Trophoblast cell (in vitro differentiated cells and primary cell): Measurements from ENCODE around the gene CHTF18.

Source experiments
- DNase-seq, 2 donors: peaks; one replicate each; pipeline ENCODE4 v3.0.0-alpha.2; 2016
- H2AFZ ChIP-seq: 2 replicates; pipeline ENCODE4 v1.6.1; 2013; ENCODE audit warnings: low read length, moderate library complexity, mild to moderate bottlenecking; ENCODE audit not compliant: insufficient read depth, poor library complexity
- H2AK5ac ChIP-seq: 2 replicates; pipeline ENCODE4 v1.6.1; 2013; ENCODE audit warnings: mild to moderate bottlenecking, low read length
- H2BK120ac ChIP-seq: 2 replicates; pipeline ENCODE4 v1.6.1; 2013; ENCODE audit warnings: low read length, mild to moderate bottlenecking, moderate library complexity; ENCODE audit not compliant: insufficient read depth, poor library complexity
- H2BK12ac ChIP-seq: 2 replicates; pipeline ENCODE4 v1.6.1; 2013; ENCODE audit warnings: mild to moderate bottlenecking, low read length, moderate library complexity
- H2BK5ac ChIP-seq: 2 replicates; pipeline ENCODE4 v1.6.1; 2013; ENCODE audit warnings: low read length, low read depth, moderate library complexity, mild to moderate bottlenecking; ENCODE audit not compliant: poor library complexity
- H3K14ac ChIP-seq: 2 replicates; pipeline ENCODE4 v1.6.1; 2013; ENCODE audit warnings: mild to moderate bottlenecking, low read length
- H3K18ac ChIP-seq: 2 replicates; pipeline ENCODE4 v1.6.1; 2013; ENCODE audit warnings: mild to moderate bottlenecking, low read length
- H3K23ac ChIP-seq: 2 replicates; pipeline ENCODE4 v1.6.1; 2013; ENCODE audit warnings: low read length
- H3K27ac ChIP-seq: 2 replicates; pipeline ENCODE4 v1.5.1; 2013; ENCODE audit warnings: low read depth, mild to moderate bottlenecking, inconsistent platforms, low read length, moderate library complexity
- H3K27me3 ChIP-seq: 2 replicates; pipeline ENCODE4 v1.6.1; 2013; ENCODE audit warnings: inconsistent platforms, mild to moderate bottlenecking, low read length, moderate library complexity; ENCODE audit not compliant: insufficient read depth
- H3K36me3 ChIP-seq, 2 experiments: 1 replicate in 1 of 2; 2 replicates in 1 of 2; pipeline ENCODE4 v1.6.1; 2013; ENCODE audit warnings: low read length in 2 of 2, mild to moderate bottlenecking in 2 of 2, moderate library complexity in 1 of 2; ENCODE audit not compliant: insufficient read depth in 2 of 2, control insufficient read depth in 1 of 2
- H3K4ac ChIP-seq: 2 replicates; pipeline ENCODE4 v1.6.1; 2013; ENCODE audit warnings: low read depth, mild to moderate bottlenecking, low read length, moderate library complexity
- H3K4me1 ChIP-seq, 2 experiments: 1 replicate in 1 of 2; 2 replicates in 1 of 2; pipeline ENCODE4 v1.6.1; 2013; ENCODE audit warnings: low read length in 2 of 2, mild to moderate bottlenecking in 2 of 2, moderate library complexity in 1 of 2; ENCODE audit not compliant: insufficient read depth in 2 of 2, control insufficient read depth in 1 of 2
- H3K4me2 ChIP-seq: 2 replicates; pipeline ENCODE4 v1.6.1; 2013; ENCODE audit warnings: inconsistent platforms, mild to moderate bottlenecking, low read length, moderate library complexity
- H3K4me3 ChIP-seq: 2 replicates; pipeline ENCODE4 v1.5.1; 2013; ENCODE audit warnings: mild to moderate bottlenecking, low read depth, low read length, inconsistent platforms
- H3K79me1 ChIP-seq: one replicate; pipeline ENCODE4 v1.6.1; 2013; ENCODE audit warnings: low read length
- H3K79me2 ChIP-seq: 2 replicates; pipeline ENCODE4 v1.6.1; 2013; ENCODE audit warnings: low read length, mild to moderate bottlenecking; ENCODE audit not compliant: control insufficient read depth, insufficient read depth, poor library complexity
- H3K9ac ChIP-seq: 2 replicates; pipeline ENCODE4 v1.6.1; 2013; ENCODE audit warnings: mild to moderate bottlenecking, low read length
- H3K9me3 ChIP-seq: 2 replicates; pipeline ENCODE4 v1.6.1; 2013; ENCODE audit warnings: low read depth, mild to moderate bottlenecking, control low read depth, inconsistent platforms, low read length; ENCODE audit not compliant: insufficient read depth
- H4K12ac ChIP-seq: 2 replicates; pipeline ENCODE4 v1.6.1; 2013; ENCODE audit warnings: low read depth, mild to moderate bottlenecking, low read length, moderate library complexity
- H4K8ac ChIP-seq: 2 replicates; pipeline ENCODE4 v1.6.1; 2013; ENCODE audit warnings: low read depth, mild to moderate bottlenecking, low read length, moderate library complexity
- H4K91ac ChIP-seq: one replicate; pipeline ENCODE4 v1.6.1; 2013; ENCODE audit warnings: low read depth, mild to moderate bottlenecking, low read length, moderate library complexity
- WGBS: extraction: QIAGEN DNeasy Blood & Tissue Kit; methylation state at CpG from one replicate; pipeline ENCODE4 v1.1.7; 2013; ENCODE audit warnings: missing lambda C conversion rate; ENCODE audit not compliant: insufficient read length, insufficient coverage; ENCODE audit errors: extremely low coverage; 5-methylcytosine and 5-hydroxymethylcytosine counted together

Gene CHTF18

DNA sequence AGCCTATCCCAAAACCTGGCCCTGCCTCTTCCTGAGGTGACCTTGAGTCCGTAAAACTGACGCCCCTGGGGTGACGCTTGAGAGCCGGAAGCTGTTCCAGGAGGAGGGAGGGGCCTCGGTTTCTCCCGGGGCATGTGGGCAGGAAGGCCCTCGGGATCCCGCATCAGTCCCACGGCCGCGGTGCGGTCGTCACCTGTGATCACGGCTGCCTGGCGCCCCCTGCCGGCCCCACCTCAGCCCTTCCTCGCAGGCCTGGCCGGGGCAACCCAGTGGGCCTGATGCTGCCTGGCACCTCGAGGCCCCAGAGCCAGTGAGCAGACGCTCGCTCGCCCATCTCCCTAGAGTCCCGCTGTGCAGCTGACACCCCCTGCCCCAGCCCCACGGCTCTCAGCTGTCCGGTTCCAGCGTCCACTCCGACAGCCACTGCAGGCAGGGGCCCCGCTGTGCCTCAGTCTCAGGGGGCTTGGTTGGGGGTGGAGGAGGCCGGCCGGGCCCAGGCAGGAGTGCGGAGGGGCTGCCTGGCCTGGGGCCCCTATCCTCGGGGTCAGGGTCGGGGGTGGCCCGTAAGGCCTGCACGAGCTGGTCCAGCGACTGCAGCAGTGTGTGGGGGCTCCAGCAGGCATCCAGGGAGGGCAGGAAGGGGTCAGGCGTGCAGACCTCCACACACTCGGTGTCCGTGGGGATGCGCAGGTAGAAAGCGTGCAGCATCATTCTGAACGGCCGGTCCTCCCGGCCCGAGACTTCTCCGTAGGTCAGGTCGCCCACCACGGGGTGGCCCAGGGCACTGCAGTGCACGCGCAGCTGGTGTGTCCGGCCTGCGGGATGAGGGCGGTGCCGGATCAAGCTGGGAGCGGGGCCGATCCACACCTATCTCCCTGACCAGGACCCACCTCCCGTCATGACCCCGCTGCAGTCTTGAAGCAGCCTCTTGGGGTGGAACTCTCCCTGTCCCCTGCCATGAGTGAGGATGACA, 2.6 kb upstream of the CHTF18 start:
- no peak overlapping the region for H2BK12ac ChIP-seq
- peaks cover 5% of the 10 kb centered on the region for H3K79me1 ChIP-seq
- no peak overlapping the region for H2AFZ ChIP-seq
- H3K27ac ChIP-seq, result no peak overlapping the region
- no peak overlapping the region for H3K14ac ChIP-seq
- H2BK5ac ChIP-seq, result no peak overlapping the region
- no peak overlapping the region for H4K91ac ChIP-seq
- H3K4me2 ChIP-seq, result no peak overlapping the region
- no peak overlapping the region for H3K4ac ChIP-seq
- H3K18ac ChIP-seq, result no peak overlapping the region
- H3K4me1 ChIP-seq, result peaks cover 6 to 16% of the 10 kb centered on the region in 2 experiments
- H2BK120ac ChIP-seq, result no peak overlapping the region
- no peaks in the 10 kb centered on the region for H3K27me3 ChIP-seq
- H3K23ac ChIP-seq, result no peak overlapping the region
- H4K12ac ChIP-seq, result no peak overlapping the region
- WGBS, result no CpG with 5 or more reads among the region's 58 CpGs
- H3K9ac ChIP-seq, result no peak overlapping the region
- peaks cover 8% of the 10 kb centered on the region for H3K79me2 ChIP-seq
- H2AK5ac ChIP-seq, result no peak overlapping the region
- H3K36me3 ChIP-seq, result peaks cover 29 to 40% of the 10 kb centered on the region in 2 experiments
- H3K4me3 ChIP-seq, result no peak overlapping the region
- peak; percentile 75 to 87 for DNase-seq
- H4K8ac ChIP-seq, result no peak overlapping the region
- H3K9me3 ChIP-seq, result peaks cover 2% of the 10 kb centered on the region

DNA sequence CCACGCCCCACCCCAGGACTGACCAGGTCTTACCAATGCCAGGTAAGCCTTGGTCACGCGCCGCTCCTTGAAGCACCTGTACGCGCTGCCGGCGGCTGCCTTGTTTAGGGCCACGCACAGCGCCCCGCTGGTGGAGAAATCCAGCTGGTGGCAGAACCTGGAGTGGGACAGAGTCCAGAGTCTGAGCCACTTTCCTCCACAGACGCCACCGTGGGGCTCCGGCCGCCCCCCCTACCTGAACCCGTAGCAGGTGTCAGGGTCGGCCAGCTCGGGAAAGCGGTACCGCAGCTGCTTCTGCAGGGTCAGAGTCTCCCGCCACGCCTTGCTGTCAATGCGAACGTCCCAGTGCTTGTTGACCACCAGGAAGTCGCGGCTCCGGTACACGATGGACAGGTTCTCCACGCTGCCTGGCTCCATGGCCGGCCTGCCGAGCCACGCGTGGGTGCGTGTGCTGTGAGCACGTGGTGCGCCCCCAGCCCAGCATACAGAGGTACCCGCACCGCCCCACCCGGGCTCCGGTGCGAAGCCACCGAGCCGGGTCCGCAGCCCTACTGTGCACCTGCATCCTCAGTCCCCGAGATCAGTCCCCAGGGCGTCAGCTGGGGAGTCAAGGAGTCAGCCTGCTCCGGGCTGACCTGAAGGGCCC, 976 bp upstream of the CHTF18 start:
- H4K12ac ChIP-seq, result no peak overlapping the region
- no CpG with 5 or more reads among the region's 47 CpGs for WGBS

DNA sequence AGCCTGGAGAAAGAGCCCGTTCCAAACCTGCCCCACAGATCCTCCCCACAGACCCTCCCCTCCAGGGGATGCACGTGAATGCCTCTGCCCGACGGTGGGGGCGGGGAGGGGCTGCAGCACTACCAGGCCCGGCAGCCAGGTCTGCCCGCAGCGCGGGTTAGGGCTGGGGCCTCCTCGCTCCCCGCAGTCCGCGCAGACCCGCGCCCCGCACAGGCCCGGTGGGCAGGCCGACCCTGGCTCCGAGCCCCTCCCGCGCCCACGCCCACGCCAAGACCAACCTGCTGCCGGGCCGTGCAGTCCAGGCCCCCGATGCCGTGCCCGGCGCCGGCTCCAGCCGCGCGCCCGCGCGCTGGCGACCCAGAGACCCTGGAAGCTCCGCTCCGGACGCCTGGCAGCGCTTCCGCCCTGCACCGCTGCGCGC, 432 bp upstream of the CHTF18 start, which contains the start of gene RPUSD1:
RPUSD1 (minus strand) TSS at position 404 of the 421 bp plus-strand sequence. CDS start 644 bp downstream, outside the sequence.
- peak within 1 kb of the TSS; percentile 70 for H4K12ac ChIP-seq
- H3K79me2 ChIP-seq, result peaks cover 8% of the 10 kb centered on the region
- peak in 1 of 2 donors; percentile 7 for DNase-seq
- H2BK120ac ChIP-seq, result peak within 1 kb of the TSS; percentile 35
- peak within 1 kb of the TSS; percentile 88 for H3K9ac ChIP-seq
- H3K14ac ChIP-seq, result peak within 1 kb of the TSS; percentile 91
- peak within 1 kb of the TSS; percentile 29 for H2AK5ac ChIP-seq
- H3K4me1 ChIP-seq, result peaks cover 6 to 16% of the 10 kb centered on the region in 2 experiments
- H2BK5ac ChIP-seq, result no peak within 1 kb of the TSS
- no peak within 1 kb of the TSS for H2BK12ac ChIP-seq
- no peaks in the 10 kb centered on the region for H3K9me3 ChIP-seq
- no peaks in the 10 kb centered on the region for H3K27me3 ChIP-seq
- H3K4me3 ChIP-seq, result peak within 1 kb of the TSS; percentile 97
- no peak within 1 kb of the TSS for H3K23ac ChIP-seq
- H3K18ac ChIP-seq, result peak within 1 kb of the TSS; percentile 91
- H4K91ac ChIP-seq, result peak within 1 kb of the TSS; percentile 84
- peaks cover 5% of the 10 kb centered on the region for H3K79me1 ChIP-seq
- H3K27ac ChIP-seq, result no peak within 1 kb of the TSS
- H3K4ac ChIP-seq, result peak within 1 kb of the TSS; percentile 75
- H2AFZ ChIP-seq, result peak within 1 kb of the TSS; percentile 52
- no CpG with 5 or more reads among the region's 45 CpGs for WGBS
- H3K4me2 ChIP-seq, result peak within 1 kb of the TSS; percentile 94
- H4K8ac ChIP-seq, result peak within 1 kb of the TSS; percentile 87
- H3K36me3 ChIP-seq, result peaks cover 51 to 60% of the 10 kb centered on the region in 2 experiments

More for the DNA sequence above, 976 bp upstream of the CHTF18 start:
- H3K4me3 ChIP-seq, result peak overlapping the region; percentile 97
- H3K4me1 ChIP-seq, result peaks cover 6 to 16% of the 10 kb centered on the region in 2 experiments
- peak overlapping the region; percentile 94 for H3K4me2 ChIP-seq
- H3K14ac ChIP-seq, result no peak overlapping the region
- peaks cover 45 to 56% of the 10 kb centered on the region in 2 experiments for H3K36me3 ChIP-seq
- no peak overlapping the region for H2BK12ac ChIP-seq
- H2AK5ac ChIP-seq, result no peak overlapping the region
- H3K4ac ChIP-seq, result peak overlapping the region; percentile 30
- no peak overlapping the region for H3K27ac ChIP-seq
- H4K8ac ChIP-seq, result peak overlapping the region; percentile 83
- H3K79me2 ChIP-seq, result peaks cover 8% of the 10 kb centered on the region
- H3K23ac ChIP-seq, result no peak overlapping the region
- H2BK120ac ChIP-seq, result no peak overlapping the region
- H3K18ac ChIP-seq, result peak overlapping the region; percentile 91
- peaks cover 5% of the 10 kb centered on the region for H3K79me1 ChIP-seq
- H4K91ac ChIP-seq, result peak overlapping the region; percentile 84
- no peak overlapping the region for H2BK5ac ChIP-seq
- H2AFZ ChIP-seq, result peak overlapping the region; percentile 52
- no peaks in the 10 kb centered on the region for H3K27me3 ChIP-seq
- peak overlapping the region; percentile 88 for H3K9ac ChIP-seq
- peak in 1 of 2 donors; percentile 14 for DNase-seq
- no peaks in the 10 kb centered on the region for H3K9me3 ChIP-seq

DNA sequence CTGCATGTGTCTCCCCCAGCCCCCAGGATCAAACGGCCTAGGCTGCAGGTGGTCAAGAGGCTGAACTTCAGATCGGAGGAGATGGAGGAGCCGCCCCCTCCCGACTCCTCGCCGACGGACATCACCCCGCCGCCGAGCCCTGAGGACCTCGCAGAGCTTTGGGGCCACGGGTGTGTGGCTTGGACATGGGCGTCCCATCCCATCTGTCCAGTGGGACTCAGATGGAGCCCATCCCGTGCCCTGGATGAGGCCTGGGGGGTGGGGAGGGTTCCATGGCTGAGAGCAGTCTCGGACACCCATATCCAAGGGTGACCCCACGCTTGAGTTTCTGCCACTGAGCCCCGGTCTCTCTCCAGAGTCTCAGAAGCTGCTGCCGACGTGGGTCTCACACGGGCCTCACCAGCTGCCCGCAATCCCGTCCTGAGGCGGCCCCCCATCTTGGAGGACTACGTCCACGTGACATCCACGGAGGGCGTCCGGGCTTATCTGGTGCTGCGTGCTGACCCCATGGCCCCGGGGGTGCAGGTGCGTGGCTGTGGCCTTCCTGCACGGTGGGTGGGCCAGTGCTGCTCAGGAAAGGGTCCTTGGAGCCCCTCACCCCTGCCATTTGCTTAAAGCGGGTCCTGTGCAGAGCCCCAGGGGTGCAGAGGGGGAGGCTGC, 901 bp downstream of the CHTF18 start:
- Histone ChIP-seq H3K79me1 (peaks cover 5% of the 10 kb centered on the region), H3K4ac (peak overlapping the region; percentile 75), H2BK12ac (no peak overlapping the region), H3K18ac (peak overlapping the region; percentile 81), H3K36me3 (peaks cover 64 to 72% of the 10 kb centered on the region in 2 experiments), H2AK5ac (peak overlapping the region; percentile 29), H4K91ac (no peak overlapping the region), H3K9ac (peak overlapping the region; percentile 33), H3K4me3 (peak overlapping the region; percentile 91), H3K14ac (peak overlapping the region; percentile 83), H2BK120ac (no peak overlapping the region), H2BK5ac (no peak overlapping the region), H3K23ac (no peak overlapping the region), H2AFZ (no peak overlapping the region), H3K4me1 (peaks cover 6 to 14% of the 10 kb centered on the region in 2 experiments), H3K9me3 (no peaks in the 10 kb centered on the region), H3K27ac (no peak overlapping the region), H4K8ac (peak overlapping the region; percentile 87), H3K79me2 (peaks cover 8% of the 10 kb centered on the region), H3K4me2 (peak overlapping the region; percentile 68), H4K12ac (peak overlapping the region; percentile 70), H3K27me3 (no peaks in the 10 kb centered on the region)
- WGBS, result no CpG with 5 or more reads among the region's 33 CpGs
- no peak for DNase-seq
